Spleen (tissue), 11 donors: Measurements from ENCODE around the gene COL8A2. TPM values are rescaled to one million over a fixed set of nuclear protein-coding genes. Genes with fewer than 3 reads are reported as not detected.

Experiments used
- DNase-seq: peaks from one replicate; pipeline ENCODE4 v3.0.0-alpha.2; 2020
- H3K27ac ChIP-seq, 8 donors: fragments of 200-600 bp; sonication (generic) in 7 of 8; 1 replicate in 4 of 8; 2 replicates in 4 of 8; pipeline versions ENCODE4 v1.5.0 to v1.8.0; 2016 to 2021; ENCODE audit warnings: inconsistent platforms in 4 of 8, mild to moderate bottlenecking in 4 of 8, moderate library complexity in 1 of 8
- H3K27me3 ChIP-seq, 7 donors: fragments of 200-600 bp; sonication (generic) in 6 of 7; replicated peaks in 1 of 7; 1 replicate in 4 of 7; 2 replicates in 3 of 7; pipeline versions ENCODE4 v1.5.0 to v1.8.0; 2016 to 2021; ENCODE audit warnings: inconsistent platforms in 3 of 7, mild to moderate bottlenecking in 1 of 7
- H3K36me3 ChIP-seq, 6 donors: fragments of 200-600 bp; sonication (generic) in 5 of 6; 1 replicate in 4 of 6; 2 replicates in 2 of 6; pipeline versions ENCODE4 v1.5.0 to v1.8.0; 2016 to 2021; ENCODE audit warnings: inconsistent platforms in 2 of 6
- H3K4me1 ChIP-seq, 6 donors: fragments of 200-600 bp; sonication (generic) in 5 of 6; 1 replicate in 3 of 6; 2 replicates in 3 of 6; pipeline versions ENCODE4 v1.5.0 to v1.8.0; 2016 to 2021; ENCODE audit warnings: inconsistent platforms in 3 of 6
- H3K4me3 ChIP-seq, 8 donors: fragments of 200-600 bp; sonication (generic) in 7 of 8; 1 replicate in 4 of 8; 2 replicates in 4 of 8; pipeline versions ENCODE4 v1.5.0 to v1.8.0; 2016 to 2021; ENCODE audit warnings: inconsistent platforms in 4 of 8, mild to moderate bottlenecking in 4 of 8, moderate library complexity in 2 of 8
- H3K9me3 ChIP-seq, 8 donors: fragments of 200-600 bp; sonication (generic) in 7 of 8; 1 replicate in 4 of 8; 2 replicates in 4 of 8; pipeline versions ENCODE4 v1.5.0 to v1.8.0; 2016 to 2021; ENCODE audit warnings: inconsistent platforms in 4 of 8
- CTCF ChIP-seq, 11 experiments: fragments of 200-600 bp in 7 of 11; fragments of 450-650 bp in 4 of 11; sonication (generic) in 4 of 11; IDR thresholded peaks in 8 of 11; conservative IDR thresholded peaks in 3 of 11; 1 replicate in 7 of 11; 2 replicates in 4 of 11; pipeline versions ENCODE4 v1.4.0 to v1.8.0; 2016 to 2021; ENCODE audit warnings: antibody characterized with exemption in 11 of 11, inconsistent platforms in 4 of 11, mild to moderate bottlenecking in 1 of 11
- POLR2A ChIP-seq, 3 donors: fragments of 450-650 bp; IDR thresholded peaks; one replicate each; pipeline ENCODE4 v1.5.1; 2017; ENCODE audit warnings: antibody characterized with exemption in 3 of 3, mild to moderate bottlenecking in 1 of 3
- POLR2AphosphoS5 ChIP-seq, 3 donors: sonication (generic); formaldehyde crosslinking; IDR thresholded peaks; one replicate each; pipeline ENCODE4 v1.5.1; 2017; ENCODE audit warnings: antibody characterized with exemption in 3 of 3
- WGBS, 5 donors: extraction: QIAGEN DNeasy Blood & Tissue Kit in 3 of 5; methylation state at CpG; one replicate each; pipeline versions ENCODE4 v1.1.5 to v1.1.7; 2013 to 2018; 5-methylcytosine and 5-hydroxymethylcytosine counted together
- intact Hi-C: fragments of 100-400 bp; cut with DNase I; formaldehyde crosslinking; loops from one replicate; pipeline ENCODE4 v1.15.0; 2023; ENCODE audit warnings: low total_unique reads
- polyA plus RNA-seq, 3 donors: library from polyadenylated mRNA; stranded (reverse); fragments of 200-250 nt; gene quantifications; one replicate each; pipeline ENCODE4 v1.2.1, GENCODE V29; 2013
- total RNA-seq, 7 donors: library from RNA; depleted of rRNA in 3 of 7; stranded (reverse); fragments of >200 nt in 3 of 7; fragmentation: NEBNext Ultra II Directional in 4 of 7; extraction: Animal tissue kit (Norgen Biotek cat#: 25700) in 4 of 7; gene quantifications; one replicate each; pipeline versions ENCODE4 v1.1.0 to v1.2.1, GENCODE V29; 2016 to 2021
- donor health status: healthy with polysubstance abuse.
- donor health status: DM: no; HTN: no; CAD: no; lungs with moderate emphysema.
- donor health status: DM: no; HTN: no; CAD: no.
- donor health status: Bipolar disorder and iron deficiency.
- donor health status: healthy.
- donor health status: DM: no; HTN: no; CAD: no.
- donor health status: DM: yes; HTN: yes; CAD: no.

COL8A2 gene
- total and polyA plus RNA-seq, 10 donors, result 2.1 to 32.0 (median 9.9) TPM

DNA sequence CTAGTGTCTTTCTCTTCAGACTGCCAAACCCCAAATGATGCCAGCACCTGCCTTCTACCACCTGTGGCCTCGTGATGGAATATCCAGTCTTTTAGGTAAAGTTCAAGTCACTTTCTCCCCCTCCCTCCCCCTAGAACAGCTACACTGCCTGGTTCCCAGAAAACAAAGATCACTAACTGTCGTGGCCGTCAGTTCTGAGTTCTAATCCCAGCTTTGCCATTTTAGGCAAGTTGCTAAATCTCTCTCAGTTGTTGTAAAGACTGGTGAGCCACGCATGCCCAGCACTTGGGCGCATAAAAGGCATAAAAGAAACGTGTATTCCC is 24.9 kb upstream of the COL8A2 start:
- peaks cover 0 to 15% (median 0%) of the 10 kb centered on the region in 6 donors for H3K36me3 ChIP-seq
- H3K27ac ChIP-seq, result peak overlapping the region; percentile 81 to 100 (median 92)
- 24 to 57% (median 38%) methylated on average over 6 of the region's 6 CpGs for WGBS, 5 donors
- H3K27me3 ChIP-seq, result no peaks in the 10 kb centered on the region
- no peak for DNase-seq
- TF ChIP-seq POLR2A (IDR thresholded peaks at IDR 0.05) (no peak), CTCF (IDR thresholded peaks at IDR 0.05 in 8 of 11, conservative IDR thresholded peaks at IDR 0.05 in 3 of 11) (no peak), POLR2AphosphoS5 (IDR thresholded peaks at IDR 0.05) (no peak)
- H3K4me1 ChIP-seq, result peaks cover 40 to 88% (median 66%) of the 10 kb centered on the region in 6 donors
- intact Hi-C loops, result loop anchor here (5.0 to 10.0 kb wide), 3 partner anchors 37 to 135 kb away; partner anchors contain the start of gene THRAP3
- H3K4me3 ChIP-seq, result peak overlapping the region in 4 of 8 donors; percentile 63 to 86 (median 78)
- no peaks in the 10 kb centered on the region for H3K9me3 ChIP-seq

DNA sequence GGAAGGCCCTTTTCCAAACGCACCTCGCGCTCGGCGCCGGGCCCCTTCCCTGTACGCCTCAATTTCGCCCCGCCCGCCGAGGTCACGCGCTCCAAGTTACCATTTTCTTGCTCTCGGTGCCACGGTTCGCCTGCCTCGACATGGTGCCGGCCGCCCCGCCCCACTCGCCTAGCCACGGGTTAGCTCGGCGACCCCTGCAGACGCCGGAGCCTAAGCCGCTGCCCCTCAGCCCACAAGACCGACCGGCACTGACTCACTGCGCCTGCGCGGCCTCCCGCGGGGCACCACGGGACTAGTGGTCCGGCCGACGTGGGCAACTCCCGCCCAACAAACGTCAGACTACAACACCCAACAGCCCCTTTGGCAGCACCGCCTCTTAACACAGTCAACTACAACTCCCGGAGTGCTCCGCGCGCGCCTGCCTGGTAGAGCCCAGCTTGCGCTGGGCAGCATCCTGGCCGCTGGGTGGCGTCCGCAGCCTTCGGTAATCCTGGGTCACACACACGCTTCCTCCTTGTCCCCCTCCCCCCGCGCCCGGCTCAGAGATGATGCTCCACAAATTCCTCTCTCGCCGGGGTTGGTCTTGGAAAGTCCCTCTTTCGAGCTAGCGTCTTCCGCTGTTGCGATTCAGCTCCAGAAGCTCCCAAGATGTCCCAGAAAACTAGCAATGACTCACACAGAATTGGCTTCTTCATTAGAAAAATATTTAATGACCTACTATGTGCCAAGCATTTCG is 24.4 kb upstream of the COL8A2 start, which contains the start of gene TRAPPC3:
TRAPPC3 (minus strand) TSS at position 250 of the 736 bp plus-strand sequence; CDS start at position 142, 108 bp downstream.
- Histone ChIP-seq H3K36me3 (peaks cover 0 to 15% (median 0%) of the 10 kb centered on the region in 6 donors), H3K4me1 (peaks cover 39 to 86% (median 62%) of the 10 kb centered on the region in 6 donors), H3K9me3 (no peaks in the 10 kb centered on the region), H3K27me3 (no peaks in the 10 kb centered on the region), H3K4me3 (peak within 1 kb of the TSS; percentile 63 to 92 (median 82)), H3K27ac (peak within 1 kb of the TSS; percentile 81 to 100 (median 92))
- WGBS, 5 donors, result 1 to 2% (median 2%) methylated on average over 29 to 62 of the region's 62 CpGs
- TF ChIP-seq POLR2A (IDR thresholded peaks at IDR 0.05) (peak; percentile 27 to 67 (median 37)), CTCF (IDR thresholded peaks at IDR 0.05 in 8 of 11, conservative IDR thresholded peaks at IDR 0.05 in 3 of 11) (peak; percentile 96 to 100 (median 100)), POLR2AphosphoS5 (IDR thresholded peaks at IDR 0.05) (peak; percentile 97 to 98 (median 98))
- DNase-seq, result peak; percentile 100
- intact Hi-C loops, result no loop called here

DNA sequence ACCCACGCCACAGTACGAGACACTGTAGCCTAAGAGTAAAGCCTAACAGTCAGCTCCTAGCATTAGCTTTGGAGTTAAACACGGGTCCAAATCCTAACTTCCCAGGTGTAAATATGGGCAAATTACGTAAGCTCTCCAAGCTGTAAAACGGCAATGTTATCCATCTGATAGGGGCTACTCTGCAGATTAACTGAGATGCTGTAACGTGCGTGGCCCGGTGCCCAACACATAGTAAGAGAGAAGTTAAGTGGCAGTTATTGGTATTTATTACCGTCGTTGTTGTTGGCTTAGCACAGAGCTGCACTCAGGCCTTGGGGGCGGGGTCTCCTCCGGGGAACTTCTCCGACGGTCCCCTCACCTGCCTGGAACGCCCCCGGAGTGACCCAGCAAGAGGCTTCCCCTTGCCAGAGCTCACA is 23.8 kb upstream of the COL8A2 start:
- WGBS, 5 donors, result 2 to 6% (median 5%) methylated on average over 12 to 16 of the region's 16 CpGs
- peak overlapping the region; percentile 63 to 92 (median 82) for H3K4me3 ChIP-seq
- H3K36me3 ChIP-seq, result peaks cover 0 to 15% (median 0%) of the 10 kb centered on the region in 6 donors
- intact Hi-C loops, result no loop called here
- peaks cover 39 to 84% (median 61%) of the 10 kb centered on the region in 6 donors for H3K4me1 ChIP-seq
- TF ChIP-seq POLR2A (IDR thresholded peaks at IDR 0.05) (no peak), CTCF (IDR thresholded peaks at IDR 0.05 in 8 of 11, conservative IDR thresholded peaks at IDR 0.05 in 3 of 11) (no peak), POLR2AphosphoS5 (IDR thresholded peaks at IDR 0.05) (no peak)
- DNase-seq, result no peak
- H3K9me3 ChIP-seq, result no peaks in the 10 kb centered on the region
- peak overlapping the region; percentile 79 to 100 (median 92) for H3K27ac ChIP-seq
- H3K27me3 ChIP-seq, result no peaks in the 10 kb centered on the region

- H3K27ac ChIP-seq, result no peak overlapping the region
- H3K4me3 ChIP-seq, result no peak overlapping the region
- 84 to 98% (median 93%) methylated on average over 2 of the region's 2 CpGs for WGBS, 5 donors
- no peak for DNase-seq
- TF ChIP-seq CTCF (IDR thresholded peaks at IDR 0.05 in 8 of 11, conservative IDR thresholded peaks at IDR 0.05 in 3 of 11) (no peak), POLR2AphosphoS5 (IDR thresholded peaks at IDR 0.05) (no peak), POLR2A (IDR thresholded peaks at IDR 0.05) (no peak)
- intact Hi-C loops, result no loop called here
- no peaks in the 10 kb centered on the region for H3K9me3 ChIP-seq
- H3K36me3 ChIP-seq, result peaks cover 0 to 30% (median 4%) of the 10 kb centered on the region in 6 donors
- H3K27me3 ChIP-seq, result no peaks in the 10 kb centered on the region
- peaks cover 19 to 83% (median 51%) of the 10 kb centered on the region in 6 donors for H3K4me1 ChIP-seq
These were observed 19.4 kb upstream of the COL8A2 start for GRCh38 chr1:36144413-36144812.
